Posterior vena cava (tissue), 2 donors: ENCODE results near the gene PATL1. TPM values are rescaled to one million over a fixed set of nuclear protein-coding genes. Genes with fewer than 3 reads are reported as not detected.
"Not testable (repeated sequence)": the region's sequence is repeated elsewhere in the genome, so short reads cannot be mapped to it uniquely, and the experiment has no call there.

Source experiments
- DNase-seq: peaks from one replicate; pipeline ENCODE4 v3.0.0-alpha.2; 2020; ENCODE audit warnings: low spot score
- intact Hi-C, 2 donors: fragments of 100-400 bp; cut with DNase I; formaldehyde crosslinking; loops; one replicate each; pipeline versions ENCODE4 v1.14.1 to v1.14.2; 2022 to 2023
- long read RNA-seq, 2 donors: library from polyadenylated mRNA; unstranded; transcript quantifications; one replicate each; pipeline ENCODE4 v2.0.0, GENCODE V29; 2020 to 2021
- total RNA-seq, 2 donors: library from RNA; stranded (reverse); fragmentation: NEBNext Ultra II Directional; extraction: Animal tissue kit (Norgen Biotek cat#: 25700); gene quantifications; one replicate each; pipeline ENCODE4 v1.2.1, GENCODE V29; 2021
- donor health status: DM: yes; HTN: yes; CAD: no.
- donor health status: DM: yes; HTN: yes; CAD: no.

PATL1 gene, protein sequence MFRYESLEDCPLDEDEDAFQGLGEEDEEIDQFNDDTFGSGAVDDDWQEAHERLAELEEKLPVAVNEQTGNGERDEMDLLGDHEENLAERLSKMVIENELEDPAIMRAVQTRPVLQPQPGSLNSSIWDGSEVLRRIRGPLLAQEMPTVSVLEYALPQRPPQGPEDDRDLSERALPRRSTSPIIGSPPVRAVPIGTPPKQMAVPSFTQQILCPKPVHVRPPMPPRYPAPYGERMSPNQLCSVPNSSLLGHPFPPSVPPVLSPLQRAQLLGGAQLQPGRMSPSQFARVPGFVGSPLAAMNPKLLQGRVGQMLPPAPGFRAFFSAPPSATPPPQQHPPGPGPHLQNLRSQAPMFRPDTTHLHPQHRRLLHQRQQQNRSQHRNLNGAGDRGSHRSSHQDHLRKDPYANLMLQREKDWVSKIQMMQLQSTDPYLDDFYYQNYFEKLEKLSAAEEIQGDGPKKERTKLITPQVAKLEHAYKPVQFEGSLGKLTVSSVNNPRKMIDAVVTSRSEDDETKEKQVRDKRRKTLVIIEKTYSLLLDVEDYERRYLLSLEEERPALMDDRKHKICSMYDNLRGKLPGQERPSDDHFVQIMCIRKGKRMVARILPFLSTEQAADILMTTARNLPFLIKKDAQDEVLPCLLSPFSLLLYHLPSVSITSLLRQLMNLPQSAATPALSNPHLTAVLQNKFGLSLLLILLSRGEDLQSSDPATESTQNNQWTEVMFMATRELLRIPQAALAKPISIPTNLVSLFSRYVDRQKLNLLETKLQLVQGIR
- 10 to 100 TPM; 19.4 to 24.2 TPM for total RNA-seq
- long read RNA-seq, donor 1, full-length matches to known transcripts, result 1 of 1 reads
- long read RNA-seq, donor 1, partial matches to known transcripts, result 0 of 1 reads
- long read RNA-seq, donor 1, other reads (novel, unspliced or antisense), result 0 of 1 reads
- long read RNA-seq, donor 2, partial matches to known transcripts, result 2 of 3 reads
- long read RNA-seq, donor 2, other reads (novel, unspliced or antisense), result 1 of 3 reads

DNA sequence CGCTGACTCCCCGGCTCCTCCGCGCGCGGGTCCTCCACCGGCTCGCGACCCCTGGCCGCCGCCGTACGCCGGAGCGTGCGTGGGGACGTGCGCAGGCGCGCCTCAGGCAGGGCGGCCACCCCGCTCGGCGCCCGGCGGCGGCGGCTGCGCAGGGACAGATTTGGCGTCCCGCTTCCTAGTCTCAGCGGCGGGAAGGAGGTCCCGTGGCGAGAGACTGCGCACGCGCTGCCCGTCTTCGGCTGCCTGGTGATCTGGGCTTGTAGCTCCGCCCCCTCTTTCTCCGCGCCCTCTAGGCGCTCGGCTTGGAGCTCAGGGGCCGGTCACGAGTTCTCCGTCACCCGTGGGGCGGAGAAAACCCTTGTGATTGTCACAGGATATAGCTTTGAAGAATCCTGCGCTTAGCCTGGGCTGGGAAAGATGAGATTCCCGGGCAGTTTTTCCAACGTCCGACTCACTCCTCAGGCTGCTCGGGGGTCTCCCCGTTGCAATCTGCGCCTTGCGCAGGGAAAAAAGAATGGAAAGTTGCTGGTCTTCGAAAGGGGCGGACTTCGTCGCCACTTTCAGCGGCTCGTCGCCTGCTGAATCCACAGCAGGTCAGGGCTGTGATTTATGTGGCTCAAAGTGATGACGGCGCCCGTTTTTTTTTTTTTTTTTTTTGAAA, at the start of gene PATL1:
PATL1 (minus strand) TSS at position 88 of the 661 bp plus-strand sequence. CDS start 142 bp downstream, outside the sequence.
- intact Hi-C loops, result loop anchor here in 1 of 2 donors (10.0 kb wide), 2 partner anchors 54 to 114 kb away; partner anchors contain the start of gene OSBP
- DNase-seq, result peak; percentile 100

DNA sequence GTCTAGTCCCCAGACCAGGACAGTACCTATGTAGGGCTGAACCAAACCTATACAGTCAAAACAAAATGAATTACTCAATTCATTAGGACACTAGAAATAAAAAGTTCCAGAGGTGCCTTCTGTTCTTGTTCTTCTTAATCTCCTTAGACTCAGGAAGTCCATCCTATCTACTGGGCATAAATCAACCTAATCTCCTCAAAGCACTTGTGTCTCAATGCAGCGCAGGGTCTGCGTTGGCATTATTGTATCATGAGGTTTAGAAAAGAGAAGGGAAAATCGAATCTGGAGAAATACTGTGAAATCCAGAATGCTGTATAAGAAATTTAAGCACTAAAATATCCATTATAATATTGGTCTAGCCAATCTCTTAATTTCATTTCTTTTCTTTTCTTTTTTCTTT, 47.2 kb upstream of the PATL1 start:
- no peak for DNase-seq
- intact Hi-C loops, result no loop called here

DNA sequence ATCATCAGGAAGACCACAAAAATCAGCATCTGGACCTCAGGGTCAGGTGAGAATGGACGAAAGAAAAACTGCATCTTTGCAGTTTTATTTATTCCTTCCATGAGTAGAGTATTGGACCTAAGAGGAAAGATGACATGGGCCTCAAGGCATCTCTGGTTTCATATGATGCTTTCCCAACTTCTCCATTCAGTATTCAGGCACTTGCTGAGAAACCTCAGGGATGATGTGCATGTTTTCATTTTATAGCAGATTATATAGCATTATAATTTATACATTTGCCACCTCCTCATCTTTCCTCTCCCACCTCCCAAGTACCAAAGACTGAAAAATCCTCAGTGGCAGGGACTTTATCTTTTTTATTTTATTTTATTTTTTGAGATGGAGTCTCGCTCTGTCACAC, 44.9 kb upstream of the PATL1 start, which contains the start of gene OR10V1:
OR10V1 (minus strand) TSS at position 101 of the 400 bp plus-strand sequence; CDS start at position 101, 0 bp downstream.
- intact Hi-C loops, result no loop called here
- no peak for DNase-seq

DNA sequence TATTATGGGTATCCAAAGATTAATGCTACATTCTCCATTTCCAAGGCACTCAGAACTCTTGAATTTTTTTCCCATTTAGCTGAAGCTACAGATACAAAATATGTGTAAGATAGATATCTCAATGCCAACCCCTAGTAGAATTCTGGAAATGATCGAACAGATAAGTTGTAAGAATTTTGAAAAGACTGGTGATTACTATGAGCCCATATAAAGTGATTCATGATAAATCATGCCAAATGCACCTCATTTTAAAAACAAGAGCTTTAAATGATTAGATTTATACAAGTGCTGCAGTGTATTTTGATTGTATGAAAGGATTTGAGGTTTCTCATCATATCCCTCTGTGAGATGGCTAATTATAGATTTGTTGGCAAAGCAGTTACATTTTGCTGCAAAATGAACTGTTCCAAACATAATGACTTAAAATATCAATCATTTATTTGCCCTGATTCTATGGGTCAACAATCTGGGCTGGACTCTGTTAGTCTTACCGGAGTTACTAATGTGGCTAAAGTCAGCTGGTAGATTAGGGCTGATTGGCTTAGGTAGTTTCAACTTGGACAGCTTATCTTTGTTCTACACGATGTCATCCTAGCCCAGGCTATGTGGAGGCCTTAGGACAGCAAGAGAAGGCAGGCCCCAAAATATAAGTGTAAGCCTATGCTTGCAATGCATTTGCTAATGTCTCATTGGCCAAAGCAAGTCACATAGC, 41.5 kb upstream of the PATL1 start:
- intact Hi-C loops, result no loop called here
- no peak for DNase-seq

DNA sequence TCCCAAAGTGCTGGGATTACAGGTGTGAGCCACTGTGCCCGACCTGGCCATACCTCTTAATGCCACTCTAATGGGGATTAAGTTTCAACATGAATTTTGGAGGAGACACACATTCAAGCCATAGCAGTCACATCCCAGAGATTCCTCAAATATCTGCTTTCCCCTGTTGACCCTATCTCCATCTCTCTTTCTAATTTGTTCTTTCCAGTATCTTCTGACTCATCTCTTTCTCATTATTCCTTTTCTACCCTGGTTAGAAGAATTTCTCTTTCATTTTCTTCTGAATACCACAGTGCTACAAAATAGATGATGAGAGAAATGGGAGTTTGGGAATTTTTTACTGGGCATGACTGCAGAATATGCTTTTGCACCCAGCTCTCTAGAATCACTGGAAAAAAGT, 39.7 kb upstream of the PATL1 start:
- intact Hi-C loops, result no loop called here

DNA sequence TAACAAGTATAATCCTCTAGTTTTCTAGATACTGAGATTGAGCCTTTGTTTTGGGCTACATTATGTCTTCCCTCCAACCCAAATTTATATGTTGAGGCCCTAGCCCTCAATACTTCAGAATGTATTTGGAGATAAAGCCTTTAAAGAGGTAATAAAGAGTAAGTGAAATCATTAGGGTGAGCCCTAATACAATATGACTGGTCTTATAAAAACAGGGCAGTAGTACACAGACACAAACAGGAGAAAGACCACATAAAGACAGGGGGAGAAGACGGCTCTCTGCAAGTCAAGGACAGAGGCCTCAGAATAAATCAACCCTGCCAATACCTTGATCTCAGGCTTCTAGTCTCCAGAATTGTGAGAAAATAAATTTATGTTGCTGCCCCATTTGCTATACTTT, 38.5 kb upstream of the PATL1 start:
- intact Hi-C loops, result no loop called here
- DNase-seq, result no peak

More for the DNA sequence above, 39.7 kb upstream of the PATL1 start:
- no peak for DNase-seq

DNA sequence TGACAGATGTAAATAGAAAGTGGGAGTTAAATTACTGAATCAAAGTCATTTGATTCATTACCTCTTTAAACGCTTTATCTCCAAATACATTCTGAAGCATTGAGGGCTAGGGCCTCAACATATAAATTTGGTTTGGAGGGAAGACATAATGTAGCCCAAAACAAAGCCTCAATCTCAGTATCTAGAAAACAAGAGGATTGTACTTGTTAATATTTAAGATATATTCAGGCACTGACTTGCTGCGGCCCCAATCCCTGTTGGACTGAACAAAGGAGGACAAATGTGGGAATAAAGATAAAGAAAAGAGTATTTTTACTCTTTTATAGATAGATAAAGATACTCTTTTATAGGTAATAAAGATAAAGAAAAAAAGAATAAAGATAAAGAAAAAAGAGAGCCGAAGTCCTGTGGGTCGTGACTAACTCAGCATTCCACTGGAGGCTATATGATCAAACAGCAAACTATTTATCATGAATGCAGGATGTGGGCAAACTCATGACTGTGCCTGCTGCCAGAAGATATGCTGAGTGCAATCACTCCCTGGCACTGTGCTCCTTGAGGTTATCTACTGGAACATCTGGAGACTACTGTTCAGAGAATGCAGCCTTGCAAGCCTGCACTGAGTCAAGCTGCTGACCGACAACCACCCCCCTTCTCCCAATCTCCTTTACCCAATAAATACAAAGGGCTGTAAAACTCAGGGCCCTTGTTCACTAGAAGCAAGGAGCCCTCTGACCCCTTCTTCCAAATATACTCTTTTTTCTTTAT, 37.9 kb upstream of the PATL1 start:
- no peak for DNase-seq
- intact Hi-C loops, result no loop called here

DNA sequence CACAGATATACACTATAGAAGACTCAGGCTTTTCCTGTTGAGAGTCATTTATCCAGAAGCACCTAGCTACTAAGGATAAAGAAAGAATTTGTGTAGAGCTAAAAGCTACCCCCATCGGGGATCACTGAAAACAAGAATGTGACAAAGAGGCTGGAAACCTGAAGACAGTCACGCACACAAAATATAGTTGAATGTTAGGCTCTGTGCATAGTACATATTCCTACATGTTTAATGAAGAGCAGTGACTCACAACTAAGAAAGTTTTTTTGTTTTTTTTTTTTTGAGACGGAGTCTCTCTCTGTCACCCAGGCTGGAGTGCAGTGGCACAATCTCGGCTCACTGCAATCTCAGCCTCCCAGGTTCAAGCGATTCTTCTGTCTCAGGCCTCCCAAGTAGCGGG, 36.5 kb upstream of the PATL1 start:
- DNase-seq, result no peak
- intact Hi-C loops, result loop anchor here in 1 of 2 donors (2.0 kb wide), 1 partner anchor 40 kb away; no protein-coding TSS in a partner anchor

DNA sequence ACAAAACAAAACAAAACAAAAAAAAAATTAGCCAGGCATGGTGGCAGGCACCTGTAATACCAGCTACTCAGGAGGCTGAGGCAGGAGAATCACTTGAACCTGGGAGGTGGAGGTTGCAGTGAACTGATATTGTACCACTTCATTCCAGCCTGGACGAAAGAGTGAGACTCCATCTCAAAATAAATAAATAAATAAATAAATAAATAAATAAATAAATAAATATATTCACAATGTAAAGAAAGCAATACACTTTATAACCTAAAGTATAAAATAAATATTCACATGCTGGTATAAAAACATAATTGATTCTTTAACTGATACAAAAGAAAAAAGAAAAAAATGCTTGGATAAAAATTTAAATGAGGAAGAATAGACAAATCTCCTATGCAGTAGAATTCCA, 34.7 kb upstream of the PATL1 start:
- intact Hi-C loops, result not testable (repeated sequence)

DNA sequence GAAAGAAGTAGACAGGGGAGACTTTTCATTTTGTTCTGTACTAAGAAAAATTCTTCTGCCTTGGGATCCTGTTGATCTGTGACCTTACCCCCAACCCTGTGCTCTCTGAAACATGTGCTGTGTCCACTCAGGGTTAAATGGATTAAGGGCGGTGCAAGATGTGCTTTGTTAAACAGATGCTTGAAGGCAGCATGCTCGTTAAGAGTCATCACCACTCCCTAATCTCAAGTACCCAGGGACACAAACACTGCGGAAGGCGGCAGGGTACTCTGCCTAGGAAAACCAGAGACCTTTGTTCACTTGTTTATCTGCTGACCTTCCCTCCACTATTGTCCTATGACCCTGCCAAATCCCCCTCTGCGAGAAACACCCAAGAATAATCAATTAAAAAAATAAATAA, 31.3 kb upstream of the PATL1 start:
- DNase-seq, intact Hi-C loops: not testable (repeated sequence)

More for the DNA sequence above, 34.7 kb upstream of the PATL1 start:
- not testable (repeated sequence) for DNase-seq

DNA sequence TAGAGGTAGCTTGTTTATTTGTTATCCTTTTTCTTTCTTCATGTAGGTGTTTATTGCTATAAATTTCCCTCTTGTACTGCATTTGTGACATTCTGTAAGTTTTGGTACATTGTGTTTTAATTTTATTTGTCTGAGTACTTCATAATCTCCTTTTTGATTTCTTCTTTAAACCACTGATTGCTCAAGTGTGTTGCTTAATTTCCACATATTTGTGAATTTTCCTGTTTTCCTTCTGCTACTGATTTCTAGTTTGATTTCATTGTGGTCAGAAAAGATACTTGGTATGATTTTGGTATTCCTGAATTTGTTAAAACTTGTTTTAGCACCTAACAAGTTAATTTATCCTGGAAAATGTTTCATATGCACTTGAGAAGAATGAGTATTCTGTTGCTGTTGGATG, 29.7 kb upstream of the PATL1 start:
- no peak for DNase-seq
- intact Hi-C loops, result no loop called here

DNA sequence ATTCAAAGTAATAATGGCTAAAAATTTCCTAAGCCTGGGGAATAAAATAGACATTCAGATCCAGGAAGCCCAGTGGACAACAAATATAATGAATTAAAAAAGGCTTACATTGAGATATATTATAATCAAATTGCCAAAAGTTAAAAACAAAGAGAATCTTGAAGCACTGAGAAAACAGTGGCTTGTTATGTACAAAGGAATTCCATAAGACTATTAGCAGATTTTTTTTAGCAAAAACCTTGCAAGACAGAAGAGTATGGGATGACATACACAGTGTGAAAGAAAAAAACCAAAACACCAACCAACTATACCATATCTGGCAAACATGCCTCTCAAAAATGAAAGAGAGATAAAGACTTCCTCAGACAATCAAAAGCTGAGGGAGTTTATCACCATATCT, 24.1 kb upstream of the PATL1 start:
- no peak for DNase-seq
- intact Hi-C loops, result no loop called here

DNA sequence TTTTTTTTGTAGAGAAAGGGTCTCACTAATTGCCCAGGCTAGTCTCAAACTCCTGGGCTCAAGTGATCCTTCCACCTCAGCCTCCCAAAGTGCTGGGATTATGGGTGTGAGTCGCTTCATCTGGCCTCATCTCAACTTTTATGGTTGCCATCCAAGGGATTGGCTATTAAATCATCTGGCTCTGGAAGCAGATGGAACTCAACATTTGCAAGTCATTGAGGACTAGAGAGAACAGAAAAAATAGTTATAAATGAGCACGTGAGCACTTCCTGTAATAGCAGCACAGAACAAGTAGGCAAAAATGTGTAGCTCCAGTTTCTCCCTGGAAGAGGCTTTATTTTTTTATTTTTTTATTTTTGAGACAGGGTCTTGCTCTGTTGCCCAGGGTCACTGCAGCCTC, 22.3 kb upstream of the PATL1 start:
- DNase-seq, result no peak
- intact Hi-C loops, result no loop called here

DNA sequence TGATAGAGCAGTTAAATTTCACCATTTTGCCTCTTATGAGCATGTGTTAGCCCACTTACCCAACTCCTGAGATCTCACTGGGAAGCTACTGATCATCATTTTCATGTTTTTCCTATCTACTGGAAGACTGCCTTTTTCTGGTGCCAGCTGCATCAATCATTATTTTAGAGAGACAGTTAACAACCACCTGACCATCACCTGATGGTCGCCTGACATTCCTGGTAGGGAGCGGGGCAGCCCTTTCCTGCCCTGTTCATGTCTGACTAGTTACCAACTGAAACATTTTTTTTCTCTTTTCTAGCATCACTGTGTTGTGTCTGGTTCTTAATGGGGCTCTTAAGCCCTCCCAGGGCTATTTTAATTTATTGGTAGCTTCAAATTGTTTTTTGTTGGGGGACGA, 20.2 kb upstream of the PATL1 start:
- intact Hi-C loops, result loop anchor here in 1 of 2 donors (10.0 kb wide), 1 partner anchor 154 kb away; no protein-coding TSS in a partner anchor
- no peak for DNase-seq

DNA sequence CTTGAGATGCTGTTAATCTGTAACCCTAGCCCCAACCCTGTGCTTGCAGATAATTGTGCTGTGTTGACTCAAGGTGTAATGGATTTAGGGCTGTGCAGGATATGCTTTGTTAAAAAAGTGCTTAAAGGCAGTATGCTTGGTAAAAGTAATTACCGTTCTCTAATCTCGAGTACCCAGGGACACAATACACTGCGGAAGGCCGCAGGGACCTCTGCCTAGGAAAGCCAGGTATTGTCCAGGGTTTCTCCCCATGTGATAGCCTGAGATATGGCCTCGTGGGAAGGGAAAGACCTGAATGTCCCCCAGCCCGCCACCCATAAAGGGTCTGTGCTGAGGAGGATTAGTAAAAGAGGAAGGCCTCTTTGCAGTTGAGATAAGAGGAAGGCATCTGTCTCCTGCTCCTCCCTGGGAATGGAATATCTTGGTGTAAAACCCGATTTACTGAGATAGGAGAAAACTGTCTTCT, 12.5 kb upstream of the PATL1 start:
- intact Hi-C loops, result loop anchor here in 1 of 2 donors (10.0 kb wide), 1 partner anchor 146 kb away; no protein-coding TSS in a partner anchor

DNA sequence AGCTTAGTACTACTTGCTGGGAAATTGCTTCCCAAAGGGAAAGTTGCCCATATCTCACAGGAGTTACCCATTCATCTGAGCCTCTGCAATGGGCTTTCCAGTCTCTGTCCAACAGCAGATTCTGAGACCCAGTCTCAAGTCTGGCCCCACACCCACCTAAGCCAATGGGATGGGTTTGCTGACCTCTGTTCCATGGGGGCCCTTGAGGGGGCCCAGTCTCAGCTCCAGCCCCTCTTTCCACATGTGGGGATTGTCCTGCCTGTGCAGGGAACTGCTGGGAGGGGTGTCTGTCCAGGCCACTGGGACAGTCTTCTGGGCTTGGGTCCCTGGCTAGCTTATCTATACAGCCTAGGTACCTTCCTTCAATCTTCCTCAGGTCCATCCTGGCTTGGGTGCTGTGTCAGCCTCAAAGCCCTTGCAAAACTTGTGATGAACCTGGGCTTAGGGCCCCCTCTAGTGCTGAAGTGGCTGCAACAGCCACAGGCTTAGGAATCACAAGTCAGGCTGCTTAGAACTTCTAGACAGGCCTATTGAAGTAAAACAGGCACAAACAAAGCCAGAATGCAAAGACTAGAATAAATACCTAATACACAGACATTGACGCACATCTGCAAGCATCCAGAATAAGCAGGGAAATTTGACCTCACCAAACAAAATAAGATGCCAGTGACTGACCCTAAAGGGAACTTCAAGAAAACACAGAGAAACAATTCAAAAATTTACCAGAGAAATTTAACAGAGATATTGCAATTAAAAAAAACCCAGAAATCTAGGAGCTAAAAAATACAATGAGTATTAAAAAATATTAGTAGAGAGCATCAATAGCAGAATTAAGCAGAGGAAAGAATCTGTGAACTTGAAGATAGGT, 11.7 kb upstream of the PATL1 start:
- DNase-seq, result peak; percentile 82
- intact Hi-C loops, result loop anchor here in 1 of 2 donors (10.0 kb wide), 1 partner anchor 146 kb away; no protein-coding TSS in a partner anchor

More for the DNA sequence above, 12.5 kb upstream of the PATL1 start:
- not testable (repeated sequence) for DNase-seq

DNA sequence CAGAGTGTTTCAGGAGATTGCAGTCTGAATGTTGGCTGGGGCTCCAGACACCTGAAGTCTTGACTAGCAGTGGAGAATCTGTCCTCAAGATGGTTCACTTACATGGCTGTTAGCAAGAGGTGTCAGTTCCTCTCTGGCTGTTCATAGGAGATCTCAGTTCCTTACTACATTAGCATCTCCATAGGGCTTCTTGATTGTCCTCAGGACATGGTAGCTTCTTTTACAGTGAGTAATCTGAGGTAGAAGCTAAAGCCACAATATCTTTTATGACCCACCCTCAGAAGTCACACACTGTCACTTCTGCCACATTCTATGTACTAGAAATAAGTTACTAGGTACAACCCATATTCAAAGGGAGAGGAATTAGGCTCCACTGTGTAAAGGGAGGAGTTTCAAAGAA, 10.5 kb upstream of the PATL1 start:
- DNase-seq, result no peak
- intact Hi-C loops, result no loop called here
